K562 (cell line): ENCODE measurements around the gene IBA57.

ENCODE experiments used
- CTCF ChIP-seq, 3 experiments: IDR thresholded peaks in 2 of 3; conservative IDR thresholded peaks in 1 of 3; 2 replicates each; pipeline ENCODE4 v1.5.1; 2011 to 2012; ENCODE audit warnings: low read length in 3 of 3, mild to moderate bottlenecking in 3 of 3, control low read depth in 2 of 3, improper control_type of control experiment in 1 of 3, inconsistent platforms in 1 of 3, low read depth in 1 of 3, mixed read lengths in 1 of 3, moderate library complexity in 1 of 3; ENCODE audit not compliant: insufficient read depth in 2 of 3
- MTA2 ChIP-seq: fragments of 450-650 bp; IDR thresholded peaks from 2 replicates; pipeline ENCODE4 v1.6.1; 2016; ENCODE audit warnings: low read depth
- SAFB2 ChIP-seq: fragments of 200-400 bp; formaldehyde crosslinking; IDR thresholded peaks from 2 replicates; pipeline ENCODE4 v1.6.1; 2018; ENCODE audit warnings: borderline replicate concordance, low read length, low read depth, moderate library complexity; ENCODE audit not compliant: severe bottlenecking

GRCh38 chr1:228139406-228139930 is 26.1 kb upstream of the IBA57 start:
- no peak for TF ChIP-seq CTCF (IDR thresholded peaks at IDR 0.05 in 2 of 3, conservative IDR thresholded peaks at IDR 0.05 in 1 of 3; ENCODE audit: insufficient read depth in 2 of 3, low read depth in 1 of 3, low read length in 3 of 3)
- no peak for TF ChIP-seq MTA2
- no peak for TF ChIP-seq SAFB2
